CD4-positive, CD25-positive, alpha-beta regulatory T cell (primary cell): ENCODE measurements around the gene ATP6V0E1. TPM values are rescaled to one million over a fixed set of nuclear protein-coding genes. Genes with fewer than 3 reads are reported as not detected.

Experiments used
- ATAC-seq, 2 donors: fragments of 150-1000 bp; cut with Tn5 transposase; one replicate each; pipeline ENCODE4 v1.10.0; 2021; ENCODE audit warnings: low read depth in 2 of 2, moderate number of reproducible peaks in 2 of 2, moderate library complexity in 1 of 2
- DNase-seq, 3 donors: peaks; one replicate each; pipeline versions ENCODE4 v3.0.0 to v3.0.0-alpha.2; 2012 to 2022; ENCODE audit warnings: mixed read lengths in 1 of 3
- H3K27ac ChIP-seq: one replicate; pipeline ENCODE4 v1.7.0; 2013; ENCODE audit warnings: mild to moderate bottlenecking, low read length; ENCODE audit not compliant: insufficient read depth, poor library complexity, severe bottlenecking
- H3K27me3 ChIP-seq: one replicate; pipeline ENCODE4 v1.7.0; 2013; ENCODE audit warnings: low read length; ENCODE audit not compliant: control insufficient read depth, insufficient read depth
- H3K36me3 ChIP-seq: one replicate; pipeline ENCODE4 v1.7.0; 2013; ENCODE audit warnings: mild to moderate bottlenecking, low read length, moderate library complexity; ENCODE audit not compliant: control insufficient read depth, insufficient read depth
- H3K4me1 ChIP-seq: 2 replicates; pipeline ENCODE4 v1.7.0; 2013; ENCODE audit warnings: mild to moderate bottlenecking, low read length; ENCODE audit not compliant: insufficient read depth, control insufficient read depth, poor library complexity, severe bottlenecking
- H3K4me3 ChIP-seq: one replicate; pipeline ENCODE4 v1.7.0; 2013; ENCODE audit warnings: low read depth, mild to moderate bottlenecking, low read length, moderate library complexity
- H3K9me3 ChIP-seq, 2 experiments: 1 replicate in 1 of 2; 2 replicates in 1 of 2; pipeline ENCODE4 v1.7.0; 2013; ENCODE audit warnings: low read length in 2 of 2, mild to moderate bottlenecking in 1 of 2, moderate library complexity in 1 of 2; ENCODE audit not compliant: control insufficient read depth in 2 of 2
- H3K27ac Mint-ChIP-seq, 3 donors: one replicate each; pipeline ENCODE4 v1.8.0; 2020 to 2022; ENCODE audit warnings: mild to moderate bottlenecking in 3 of 3, mixed read lengths in 3 of 3, moderate library complexity in 2 of 3
- H3K27me3 Mint-ChIP-seq: one replicate; pipeline ENCODE4 v1.8.0; 2022; ENCODE audit warnings: mild to moderate bottlenecking, mixed read lengths
- H3K36me3 Mint-ChIP-seq: one replicate; pipeline ENCODE4 v1.8.0; 2020; ENCODE audit warnings: mixed read lengths
- H3K4me1 Mint-ChIP-seq, 4 donors: one replicate each; pipeline ENCODE4 v1.8.0; 2020 to 2022; ENCODE audit warnings: mixed read lengths in 4 of 4, mild to moderate bottlenecking in 1 of 4
- H3K4me3 Mint-ChIP-seq, 4 donors: one replicate each; pipeline ENCODE4 v1.8.0; 2020 to 2022; ENCODE audit warnings: mild to moderate bottlenecking in 4 of 4, mixed read lengths in 4 of 4, moderate library complexity in 3 of 4
- H3K9me3 Mint-ChIP-seq, 7 donors: one replicate each; pipeline ENCODE4 v1.8.0; 2020 to 2022; ENCODE audit warnings: mixed read lengths in 7 of 7, mild to moderate bottlenecking in 3 of 7, moderate library complexity in 2 of 7
- polyA plus RNA-seq, 4 donors: library from polyadenylated mRNA; unstranded; fragments of 300-500 nt; fragmentation: Illumina TruSeq; gene quantifications; one replicate each; pipeline ENCODE4 v1.2.3, GENCODE V29; 2021
- total RNA-seq: library from RNA; stranded (reverse); gene quantifications from one replicate; pipeline ENCODE4 v1.2.3, GENCODE V29; 2022

ATP6V0E1 gene
- total RNA-seq (106 TPM), polyA plus RNA-seq (100 to 1,000 TPM; 499 to 691 (median 501) TPM)

- ATAC-seq (peak; percentile 88), DNase-seq (peak; percentile 89 to 93 (median 92))
- Histone ChIP-seq H3K36me3 (peaks cover 5% of the 10 kb centered on the region), H3K4me3 (peak within 1 kb of the TSS; percentile 91), H3K9me3 (no peaks in the 10 kb centered on the region), H3K4me1 (peaks cover 30% of the 10 kb centered on the region), H3K27ac (peak within 1 kb of the TSS; percentile 96), H3K27me3 (no peaks in the 10 kb centered on the region)
- Mint-ChIP-seq H3K4me1 (peaks cover 11 to 61% (median 28%) of the 10 kb centered on the region in 4 donors), H3K27me3 (no peaks in the 10 kb centered on the region), H3K4me3 (peak within 1 kb of the TSS; percentile 95 to 100 (median 97)), H3K9me3 (peaks cover 0 to 1% (median 0%) of the 10 kb centered on the region in 7 donors), H3K36me3 (peaks cover 10% of the 10 kb centered on the region), H3K27ac (peak within 1 kb of the TSS; percentile 93 to 97 (median 97))
Observed at GRCh38 chr5:172983542-172984243, at the start of gene ATP6V0E1. Gene ATP6V0E1 (plus strand): TSS chr5:172983771. CDS start chr5:172983861, 90 bp downstream.

DNA sequence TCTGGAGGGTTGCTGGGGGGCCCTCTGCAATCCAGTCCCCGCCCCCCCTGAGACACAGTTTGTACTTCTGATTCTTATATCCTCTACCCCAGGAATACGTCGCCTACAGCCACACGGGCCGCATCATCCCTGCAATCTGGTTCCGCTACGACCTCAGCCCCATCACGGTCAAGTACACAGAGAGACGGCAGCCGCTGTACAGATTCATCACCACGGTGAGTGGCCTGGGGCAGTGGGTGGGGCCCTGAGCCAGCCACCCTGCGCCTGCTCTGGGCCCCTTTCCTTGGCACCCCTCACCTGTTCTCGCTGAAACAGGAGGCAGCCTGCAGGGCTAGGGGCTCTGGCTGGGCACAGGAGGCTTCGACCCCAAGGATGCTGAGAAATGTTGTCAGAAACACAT is 48.5 kb upstream of the ATP6V0E1 start:
- H3K27ac ChIP-seq = no peak overlapping the region
- no peak for DNase-seq
- peaks cover 14% of the 10 kb centered on the region for H3K36me3 ChIP-seq
- H3K27me3 ChIP-seq = no peaks in the 10 kb centered on the region
- no peak overlapping the region for H3K4me3 ChIP-seq
- H3K9me3 ChIP-seq = no peaks in the 10 kb centered on the region
- H3K36me3 Mint-ChIP-seq = peaks cover 12% of the 10 kb centered on the region
- H3K27me3 Mint-ChIP-seq = no peaks in the 10 kb centered on the region
- H3K27ac Mint-ChIP-seq = peak overlapping the region in 1 of 3 donors; percentile 79
- no peaks in the 10 kb centered on the region for H3K9me3 Mint-ChIP-seq
- ATAC-seq = no peak
- no peaks in the 10 kb centered on the region for H3K4me1 ChIP-seq
- peaks cover 0 to 8% (median 5%) of the 10 kb centered on the region in 4 donors for H3K4me1 Mint-ChIP-seq
- H3K4me3 Mint-ChIP-seq = no peak overlapping the region

- H3K4me3 Mint-ChIP-seq = no peak overlapping the region
- H3K27me3 Mint-ChIP-seq = no peaks in the 10 kb centered on the region
- Histone ChIP-seq H3K27ac (no peak overlapping the region), H3K36me3 (peaks cover 21% of the 10 kb centered on the region), H3K9me3 (no peaks in the 10 kb centered on the region), H3K27me3 (no peaks in the 10 kb centered on the region), H3K4me3 (no peak overlapping the region), H3K4me1 (no peaks in the 10 kb centered on the region)
- no peak for ATAC-seq
- H3K27ac Mint-ChIP-seq = no peak overlapping the region
- H3K4me1 Mint-ChIP-seq = peaks cover 0 to 6% (median 5%) of the 10 kb centered on the region in 4 donors
- peaks cover 12% of the 10 kb centered on the region for H3K36me3 Mint-ChIP-seq
- H3K9me3 Mint-ChIP-seq = no peaks in the 10 kb centered on the region
- DNase-seq = no peak
Observed at GRCh38 chr5:172936401-172936800, 47.2 kb upstream of the ATP6V0E1 start.

- Histone ChIP-seq H3K9me3 (no peaks in the 10 kb centered on the region), H3K27me3 (no peaks in the 10 kb centered on the region), H3K36me3 (peaks cover 23% of the 10 kb centered on the region), H3K27ac (no peak overlapping the region), H3K4me3 (no peak overlapping the region), H3K4me1 (no peaks in the 10 kb centered on the region)
- H3K4me1 Mint-ChIP-seq = no peaks in the 10 kb centered on the region
- peak in 1 of 3 donors; percentile 26 for DNase-seq
- no peaks in the 10 kb centered on the region for H3K9me3 Mint-ChIP-seq
- peaks cover 18% of the 10 kb centered on the region for H3K36me3 Mint-ChIP-seq
- ATAC-seq = no peak
- H3K27me3 Mint-ChIP-seq = no peaks in the 10 kb centered on the region
- no peak overlapping the region for H3K4me3 Mint-ChIP-seq
- no peak overlapping the region for H3K27ac Mint-ChIP-seq
Observed at GRCh38 chr5:172939071-172939470, 44.5 kb upstream of the ATP6V0E1 start.

- Mint-ChIP-seq H3K9me3 (no peaks in the 10 kb centered on the region), H3K4me1 (no peaks in the 10 kb centered on the region), H3K27ac (no peak overlapping the region), H3K36me3 (peaks cover 19% of the 10 kb centered on the region), H3K27me3 (no peaks in the 10 kb centered on the region), H3K4me3 (no peak overlapping the region)
- Histone ChIP-seq H3K9me3 (no peaks in the 10 kb centered on the region), H3K27me3 (no peaks in the 10 kb centered on the region), H3K27ac (no peak overlapping the region), H3K4me3 (no peak overlapping the region), H3K4me1 (no peaks in the 10 kb centered on the region), H3K36me3 (peaks cover 23% of the 10 kb centered on the region)
- ATAC-seq = no peak
- DNase-seq = no peak
Observed at GRCh38 chr5:172939611-172940267, 43.8 kb upstream of the ATP6V0E1 start.

- H3K27ac Mint-ChIP-seq = no peak overlapping the region
- no peaks in the 10 kb centered on the region for H3K4me1 Mint-ChIP-seq
- peaks cover 18% of the 10 kb centered on the region for H3K36me3 ChIP-seq
- H3K9me3 Mint-ChIP-seq = no peaks in the 10 kb centered on the region
- no peak overlapping the region for H3K27ac ChIP-seq
- ATAC-seq = no peak
- no peaks in the 10 kb centered on the region for H3K9me3 ChIP-seq
- H3K4me1 ChIP-seq = no peaks in the 10 kb centered on the region
- no peaks in the 10 kb centered on the region for H3K27me3 Mint-ChIP-seq
- H3K4me3 Mint-ChIP-seq = peak overlapping the region in 1 of 4 donors; percentile 27
- peaks cover 26% of the 10 kb centered on the region for H3K36me3 Mint-ChIP-seq
- H3K27me3 ChIP-seq = no peaks in the 10 kb centered on the region
- no peak overlapping the region for H3K4me3 ChIP-seq
- no peak for DNase-seq
Observed at GRCh38 chr5:172940268-172941066, 43.1 kb upstream of the ATP6V0E1 start.

DNA sequence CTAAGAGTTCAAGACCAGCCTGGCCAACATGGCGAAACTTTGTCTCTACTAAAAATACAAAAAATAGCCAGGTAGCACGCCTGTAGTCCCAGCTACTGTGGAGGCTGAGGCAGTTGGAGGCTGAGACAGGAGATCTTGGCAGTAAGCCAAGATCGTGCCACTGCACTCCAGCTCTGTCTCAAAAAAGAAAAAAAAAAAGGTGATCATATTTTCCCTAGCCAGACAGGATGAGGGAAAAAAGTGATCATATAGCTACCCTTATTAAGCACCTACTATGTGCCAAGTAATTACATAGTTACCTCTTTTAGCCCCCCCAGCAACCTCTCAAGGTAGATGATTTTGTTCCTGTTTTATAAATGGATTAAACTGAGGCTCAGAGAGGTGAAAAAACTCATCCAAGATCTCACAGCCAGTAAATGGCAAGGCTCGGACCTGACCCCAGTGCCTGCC is 42.5 kb upstream of the ATP6V0E1 start:
- Mint-ChIP-seq H3K27ac (no peak overlapping the region), H3K4me3 (no peak overlapping the region), H3K4me1 (no peaks in the 10 kb centered on the region), H3K36me3 (peaks cover 23% of the 10 kb centered on the region), H3K9me3 (no peaks in the 10 kb centered on the region), H3K27me3 (no peaks in the 10 kb centered on the region)
- no peak for DNase-seq
- H3K27me3 ChIP-seq = no peaks in the 10 kb centered on the region
- no peak overlapping the region for H3K27ac ChIP-seq
- no peak overlapping the region for H3K4me3 ChIP-seq
- H3K36me3 ChIP-seq = peaks cover 16% of the 10 kb centered on the region
- H3K9me3 ChIP-seq = no peaks in the 10 kb centered on the region
- no peak for ATAC-seq
- H3K4me1 ChIP-seq = no peaks in the 10 kb centered on the region
